CD4-positive, CD25-positive, alpha-beta regulatory T cell (primary cell): ENCODE measurements around the gene HOXB7. TPM values are rescaled to one million over a fixed set of nuclear protein-coding genes. Genes with fewer than 3 reads are reported as not detected.

Experiments used
- ATAC-seq, 2 donors: fragments of 150-1000 bp; cut with Tn5 transposase; one replicate each; pipeline ENCODE4 v1.10.0; 2021; ENCODE audit warnings: low read depth in 2 of 2, moderate number of reproducible peaks in 2 of 2, moderate library complexity in 1 of 2
- DNase-seq, 3 donors: peaks; one replicate each; pipeline versions ENCODE4 v3.0.0 to v3.0.0-alpha.2; 2012 to 2022; ENCODE audit warnings: mixed read lengths in 1 of 3
- H3K27ac ChIP-seq: one replicate; pipeline ENCODE4 v1.7.0; 2013; ENCODE audit warnings: mild to moderate bottlenecking, low read length; ENCODE audit not compliant: insufficient read depth, poor library complexity, severe bottlenecking
- H3K27me3 ChIP-seq: one replicate; pipeline ENCODE4 v1.7.0; 2013; ENCODE audit warnings: low read length; ENCODE audit not compliant: control insufficient read depth, insufficient read depth
- H3K36me3 ChIP-seq: one replicate; pipeline ENCODE4 v1.7.0; 2013; ENCODE audit warnings: mild to moderate bottlenecking, low read length, moderate library complexity; ENCODE audit not compliant: control insufficient read depth, insufficient read depth
- H3K4me1 ChIP-seq: 2 replicates; pipeline ENCODE4 v1.7.0; 2013; ENCODE audit warnings: mild to moderate bottlenecking, low read length; ENCODE audit not compliant: insufficient read depth, control insufficient read depth, poor library complexity, severe bottlenecking
- H3K4me3 ChIP-seq: one replicate; pipeline ENCODE4 v1.7.0; 2013; ENCODE audit warnings: low read depth, mild to moderate bottlenecking, low read length, moderate library complexity
- H3K9me3 ChIP-seq, 2 experiments: 1 replicate in 1 of 2; 2 replicates in 1 of 2; pipeline ENCODE4 v1.7.0; 2013; ENCODE audit warnings: low read length in 2 of 2, mild to moderate bottlenecking in 1 of 2, moderate library complexity in 1 of 2; ENCODE audit not compliant: control insufficient read depth in 2 of 2
- H3K27ac Mint-ChIP-seq, 3 donors: one replicate each; pipeline ENCODE4 v1.8.0; 2020 to 2022; ENCODE audit warnings: mild to moderate bottlenecking in 3 of 3, mixed read lengths in 3 of 3, moderate library complexity in 2 of 3
- H3K27me3 Mint-ChIP-seq: one replicate; pipeline ENCODE4 v1.8.0; 2022; ENCODE audit warnings: mild to moderate bottlenecking, mixed read lengths
- H3K36me3 Mint-ChIP-seq: one replicate; pipeline ENCODE4 v1.8.0; 2020; ENCODE audit warnings: mixed read lengths
- H3K4me1 Mint-ChIP-seq, 4 donors: one replicate each; pipeline ENCODE4 v1.8.0; 2020 to 2022; ENCODE audit warnings: mixed read lengths in 4 of 4, mild to moderate bottlenecking in 1 of 4
- H3K4me3 Mint-ChIP-seq, 4 donors: one replicate each; pipeline ENCODE4 v1.8.0; 2020 to 2022; ENCODE audit warnings: mild to moderate bottlenecking in 4 of 4, mixed read lengths in 4 of 4, moderate library complexity in 3 of 4
- H3K9me3 Mint-ChIP-seq, 7 donors: one replicate each; pipeline ENCODE4 v1.8.0; 2020 to 2022; ENCODE audit warnings: mixed read lengths in 7 of 7, mild to moderate bottlenecking in 3 of 7, moderate library complexity in 2 of 7
- polyA plus RNA-seq, 4 donors: library from polyadenylated mRNA; unstranded; fragments of 300-500 nt; fragmentation: Illumina TruSeq; gene quantifications; one replicate each; pipeline ENCODE4 v1.2.3, GENCODE V29; 2021
- total RNA-seq: library from RNA; stranded (reverse); gene quantifications from one replicate; pipeline ENCODE4 v1.2.3, GENCODE V29; 2022

HOXB7 gene
- total and polyA plus RNA-seq, 5 donors from 2014 or later = 0.77 to 7.2 (median 2.1) TPM

DNA sequence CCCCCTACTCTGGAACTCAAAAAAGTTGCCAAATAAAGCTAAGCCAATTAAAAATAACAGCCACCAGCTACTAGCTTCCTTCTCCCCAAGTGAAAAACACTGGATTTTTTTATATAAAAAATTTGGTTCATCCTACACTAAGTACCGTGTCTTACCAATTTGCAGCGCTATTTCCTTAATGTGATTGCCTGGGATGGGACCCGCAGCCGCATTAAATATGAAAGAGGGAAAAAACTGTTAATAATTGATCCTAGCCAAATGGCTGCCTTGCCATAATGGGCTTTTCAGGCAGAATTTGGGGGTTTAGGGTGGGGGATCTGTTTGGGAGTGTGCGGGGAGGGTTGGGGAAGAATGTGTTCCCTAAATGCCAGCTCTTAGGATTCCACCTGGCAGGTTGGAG, 13.3 kb upstream of the HOXB7 start:
- peaks cover 86% of the 10 kb centered on the region for H3K27me3 Mint-ChIP-seq
- no peaks in the 10 kb centered on the region for H3K36me3 Mint-ChIP-seq
- Histone ChIP-seq H3K4me3 (no peak overlapping the region), H3K4me1 (peaks cover 27% of the 10 kb centered on the region), H3K9me3 (no peaks in the 10 kb centered on the region), H3K27ac (no peak overlapping the region), H3K27me3 (peaks cover 52% of the 10 kb centered on the region), H3K36me3 (no peaks in the 10 kb centered on the region)
- DNase-seq = no peak
- H3K9me3 Mint-ChIP-seq = peaks cover 0 to 2% (median 0%) of the 10 kb centered on the region in 7 donors
- H3K4me1 Mint-ChIP-seq = peaks cover 0 to 25% (median 8%) of the 10 kb centered on the region in 4 donors
- no peak for ATAC-seq
- peak overlapping the region in 3 of 4 donors; percentile 32 to 71 (median 68) for H3K4me3 Mint-ChIP-seq
- no peak overlapping the region for H3K27ac Mint-ChIP-seq

DNA sequence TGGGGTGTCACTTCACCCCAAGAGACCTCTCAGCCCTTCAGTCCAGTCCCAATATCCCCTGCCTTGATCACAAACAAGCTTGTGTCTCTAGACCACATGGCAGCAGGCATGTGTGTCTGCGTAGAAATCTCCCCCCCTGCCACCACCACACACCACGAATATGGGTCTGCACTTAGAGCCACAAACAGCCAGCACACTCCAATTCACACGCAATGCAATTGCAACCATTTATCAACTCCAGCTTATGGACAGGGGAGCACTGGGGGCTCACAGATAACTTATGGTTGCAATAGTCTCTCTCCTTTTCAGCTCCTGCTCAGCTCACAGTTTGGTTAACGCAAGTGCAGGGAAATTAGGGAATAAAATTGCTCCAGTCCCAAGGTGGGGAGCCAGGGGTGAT, 12.8 kb upstream of the HOXB7 start:
- H3K4me1 ChIP-seq = peaks cover 30% of the 10 kb centered on the region
- DNase-seq (no peak), ATAC-seq (no peak)
- Mint-ChIP-seq H3K27me3 (peaks cover 86% of the 10 kb centered on the region), H3K9me3 (peaks cover 0 to 3% (median 0%) of the 10 kb centered on the region in 7 donors), H3K27ac (no peak overlapping the region), H3K36me3 (no peaks in the 10 kb centered on the region), H3K4me1 (peaks cover 2 to 30% (median 10%) of the 10 kb centered on the region in 4 donors), H3K4me3 (peak overlapping the region in 2 of 4 donors; percentile 32 to 42)
- H3K4me3 ChIP-seq = no peak overlapping the region
- no peak overlapping the region for H3K27ac ChIP-seq
- H3K27me3 ChIP-seq = peaks cover 47% of the 10 kb centered on the region
- no peaks in the 10 kb centered on the region for H3K9me3 ChIP-seq
- no peaks in the 10 kb centered on the region for H3K36me3 ChIP-seq

DNA sequence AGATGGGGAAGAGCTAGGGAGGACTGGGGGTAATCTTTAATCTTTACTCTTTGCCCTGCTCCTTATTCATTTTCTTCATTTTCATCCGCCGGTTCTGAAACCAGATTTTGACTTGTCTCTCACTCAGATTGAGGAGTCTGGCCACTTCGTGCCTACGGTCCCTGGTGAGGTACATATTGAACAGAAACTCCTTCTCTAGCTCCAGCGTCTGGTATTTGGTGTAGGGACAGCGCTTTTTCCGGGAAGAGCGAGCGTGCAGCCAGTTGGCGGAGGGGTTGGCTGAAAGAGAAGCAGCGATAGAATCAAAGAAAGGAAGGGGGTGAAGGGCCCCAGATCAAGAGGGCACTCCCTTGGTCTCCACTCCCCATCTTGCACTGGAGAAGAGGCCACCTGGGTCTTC, 12.0 kb upstream of the HOXB7 start:
- Histone ChIP-seq H3K27ac (no peak overlapping the region), H3K4me3 (no peak overlapping the region), H3K27me3 (peaks cover 44% of the 10 kb centered on the region), H3K4me1 (peaks cover 38% of the 10 kb centered on the region), H3K9me3 (no peaks in the 10 kb centered on the region), H3K36me3 (no peaks in the 10 kb centered on the region)
- peaks cover 86% of the 10 kb centered on the region for H3K27me3 Mint-ChIP-seq
- peaks cover 0 to 7% (median 0%) of the 10 kb centered on the region in 7 donors for H3K9me3 Mint-ChIP-seq
- ATAC-seq = no peak
- H3K36me3 Mint-ChIP-seq = no peaks in the 10 kb centered on the region
- H3K4me1 Mint-ChIP-seq = peaks cover 6 to 36% (median 15%) of the 10 kb centered on the region in 4 donors
- no peak for DNase-seq
- no peak overlapping the region for H3K27ac Mint-ChIP-seq
- peak overlapping the region in 2 of 4 donors; percentile 3 to 49 for H3K4me3 Mint-ChIP-seq

DNA sequence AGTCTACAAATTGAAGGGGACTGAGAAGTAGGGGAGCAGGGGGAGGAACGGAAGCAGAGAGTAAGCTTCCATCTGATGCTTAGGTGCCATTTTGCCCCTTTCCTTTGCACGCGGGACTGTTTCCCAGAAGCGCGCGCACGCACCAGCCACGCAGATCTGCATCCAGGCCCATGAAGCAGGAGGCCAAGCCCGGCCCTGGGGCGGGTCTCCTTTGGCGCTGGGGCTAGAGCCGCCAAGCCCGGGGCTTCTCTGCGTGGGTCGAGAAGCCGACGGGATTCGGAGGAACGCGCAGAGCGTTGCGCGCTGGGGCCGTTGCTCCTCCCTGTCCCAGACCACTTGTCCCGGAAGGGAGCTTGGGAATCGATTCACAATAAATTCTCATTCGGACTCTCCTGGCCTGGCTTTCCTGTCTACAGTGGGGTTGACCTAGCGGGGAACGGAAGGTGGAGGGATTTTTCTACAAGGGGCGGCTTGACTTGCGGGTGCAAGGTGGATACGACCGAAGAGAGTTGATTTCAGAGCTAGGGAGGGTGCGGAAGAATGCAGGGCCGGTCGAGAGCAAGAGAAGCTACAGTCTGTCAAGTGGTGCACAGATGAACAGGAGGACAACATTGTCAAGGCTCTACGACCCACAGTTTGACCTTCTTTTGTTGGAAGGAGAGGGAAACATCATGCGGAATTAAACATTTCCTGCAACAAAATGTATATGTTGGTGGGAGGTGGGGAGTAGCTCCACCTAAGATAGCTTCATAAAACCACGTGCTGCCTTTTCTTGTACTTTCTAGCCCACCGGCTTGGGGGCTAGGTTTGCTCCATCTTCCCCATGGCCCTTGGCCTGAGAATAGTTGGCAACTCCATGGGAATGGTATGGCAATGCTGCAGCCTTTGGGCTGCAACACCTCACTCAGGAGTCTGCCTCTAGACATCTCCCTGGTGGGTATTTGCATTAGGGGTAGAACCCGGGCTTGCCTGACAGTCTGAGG, 10.9 kb upstream of the HOXB7 start:
- no peak overlapping the region for H3K27ac ChIP-seq
- H3K9me3 ChIP-seq = no peaks in the 10 kb centered on the region
- Mint-ChIP-seq H3K27ac (no peak overlapping the region), H3K4me1 (peaks cover 10 to 39% (median 19%) of the 10 kb centered on the region in 4 donors), H3K27me3 (peaks cover 86% of the 10 kb centered on the region), H3K9me3 (peaks cover 0 to 9% (median 0%) of the 10 kb centered on the region in 7 donors), H3K4me3 (peak overlapping the region in 2 of 4 donors; percentile 8 to 49), H3K36me3 (no peaks in the 10 kb centered on the region)
- no peak overlapping the region for H3K4me3 ChIP-seq
- peaks cover 38% of the 10 kb centered on the region for H3K4me1 ChIP-seq
- ATAC-seq (no peak), DNase-seq (no peak)
- no peaks in the 10 kb centered on the region for H3K36me3 ChIP-seq
- H3K27me3 ChIP-seq = peaks cover 42% of the 10 kb centered on the region

DNA sequence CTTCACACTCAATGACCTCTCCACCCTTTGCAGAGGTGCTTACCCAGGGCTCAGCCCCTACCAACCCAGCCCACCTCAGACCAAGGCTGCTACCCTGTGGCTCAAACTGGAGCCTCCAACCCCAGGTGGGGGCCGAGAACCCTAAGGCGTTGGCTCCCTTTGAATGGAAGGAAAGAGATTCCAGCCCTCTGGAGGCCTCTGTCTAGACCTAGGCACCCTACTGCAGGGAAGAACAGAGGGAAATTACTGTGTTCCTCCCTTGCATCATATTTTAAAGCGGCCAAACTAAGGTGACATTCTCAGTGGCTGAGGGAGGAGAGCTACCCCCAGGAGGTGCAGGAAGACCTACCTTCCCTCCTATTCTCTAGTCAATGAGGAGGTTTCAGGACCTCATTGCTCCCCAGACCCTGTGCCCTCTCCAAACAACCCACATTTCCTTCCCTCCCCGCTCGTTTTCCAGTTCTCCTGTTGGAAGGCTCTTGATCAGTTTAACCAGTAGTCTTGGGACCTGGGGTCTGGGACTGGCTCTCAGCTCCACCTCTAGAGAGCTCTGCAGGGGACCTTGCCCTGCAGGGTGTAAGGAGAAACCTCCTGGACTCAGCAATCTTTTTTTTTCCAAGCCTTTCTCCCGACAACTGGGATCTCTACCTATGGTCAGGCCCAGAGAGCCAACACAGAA, 9.8 kb upstream of the HOXB7 start:
- peak overlapping the region in 2 of 4 donors; percentile 4 to 29 for H3K4me3 Mint-ChIP-seq

GRCh38 chr17:48619826-48620449, 9.1 kb upstream of the HOXB7 start:
- H3K4me3 ChIP-seq = no peak overlapping the region
- no peaks in the 10 kb centered on the region for H3K9me3 ChIP-seq
- H3K27ac Mint-ChIP-seq = no peak overlapping the region
- peaks cover 56% of the 10 kb centered on the region for H3K27me3 ChIP-seq
- H3K4me1 Mint-ChIP-seq = peaks cover 10 to 36% (median 26%) of the 10 kb centered on the region in 4 donors
- peaks cover 0 to 9% (median 0%) of the 10 kb centered on the region in 7 donors for H3K9me3 Mint-ChIP-seq
- peak overlapping the region in 1 of 4 donors; percentile 70 for H3K4me3 Mint-ChIP-seq
- H3K4me1 ChIP-seq = peaks cover 27% of the 10 kb centered on the region
- H3K27me3 Mint-ChIP-seq = peaks cover 97% of the 10 kb centered on the region
- DNase-seq (no peak), ATAC-seq (no peak)
- H3K36me3 ChIP-seq = no peaks in the 10 kb centered on the region
- no peak overlapping the region for H3K27ac ChIP-seq
- no peaks in the 10 kb centered on the region for H3K36me3 Mint-ChIP-seq

More for the DNA sequence above, 9.8 kb upstream of the HOXB7 start:
- Histone ChIP-seq H3K4me1 (peaks cover 28% of the 10 kb centered on the region), H3K36me3 (no peaks in the 10 kb centered on the region), H3K4me3 (no peak overlapping the region), H3K9me3 (no peaks in the 10 kb centered on the region), H3K27me3 (peaks cover 51% of the 10 kb centered on the region), H3K27ac (no peak overlapping the region)
- no peak for DNase-seq
- no peak for ATAC-seq
- peaks cover 10 to 33% (median 20%) of the 10 kb centered on the region in 4 donors for H3K4me1 Mint-ChIP-seq
- H3K27me3 Mint-ChIP-seq = peaks cover 90% of the 10 kb centered on the region
- no peaks in the 10 kb centered on the region for H3K36me3 Mint-ChIP-seq
- H3K9me3 Mint-ChIP-seq = peaks cover 0 to 9% (median 0%) of the 10 kb centered on the region in 7 donors
- no peak overlapping the region for H3K27ac Mint-ChIP-seq

DNA sequence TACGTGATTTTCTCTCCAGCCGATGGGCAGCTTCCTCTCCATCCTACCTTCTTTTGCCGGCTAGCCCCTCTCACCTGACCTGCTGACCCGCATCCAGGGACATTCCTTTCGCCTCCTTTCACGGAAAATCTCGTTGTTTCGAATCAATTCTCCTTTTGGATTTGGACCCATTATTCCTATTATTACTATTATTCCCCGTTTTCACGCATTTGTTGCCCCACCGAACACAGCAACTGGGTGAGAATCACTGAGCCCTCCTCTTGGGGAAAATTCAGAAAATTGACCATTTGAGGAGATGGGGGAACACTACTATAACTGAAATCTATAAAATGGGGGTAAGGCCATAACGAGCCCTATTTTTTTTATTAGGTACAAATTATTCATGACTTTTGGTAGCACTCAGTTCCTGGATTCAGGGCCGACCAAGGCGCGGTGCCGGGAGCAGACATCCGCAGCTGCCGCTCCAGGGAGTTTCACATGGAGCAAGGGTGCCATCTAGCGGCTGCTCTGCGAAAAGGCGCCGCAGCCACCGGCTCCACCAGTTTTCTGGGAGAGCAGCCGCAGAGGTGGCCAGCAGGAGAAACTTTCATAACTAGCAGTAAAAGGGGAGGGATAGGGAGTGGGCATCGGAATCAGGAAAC, 7.6 kb upstream of the HOXB7 start:
- H3K27me3 ChIP-seq = peaks cover 54% of the 10 kb centered on the region

More for the DNA sequence above, 7.6 kb upstream of the HOXB7 start:
- peak; percentile 74 to 76 (median 76) for DNase-seq
- H3K4me1 ChIP-seq = peaks cover 37% of the 10 kb centered on the region
- Mint-ChIP-seq H3K36me3 (no peaks in the 10 kb centered on the region), H3K27ac (peak overlapping the region in 1 of 3 donors; percentile 86), H3K4me3 (peak overlapping the region in 3 of 4 donors; percentile 56 to 88 (median 60)), H3K4me1 (peaks cover 10 to 43% (median 33%) of the 10 kb centered on the region in 4 donors), H3K27me3 (peaks cover 98% of the 10 kb centered on the region), H3K9me3 (peaks cover 0 to 9% (median 0%) of the 10 kb centered on the region in 7 donors)
- H3K27ac ChIP-seq = no peak overlapping the region
- H3K36me3 ChIP-seq = no peaks in the 10 kb centered on the region
- no peak overlapping the region for H3K4me3 ChIP-seq
- ATAC-seq = peak; percentile 70 to 74
- H3K9me3 ChIP-seq = no peaks in the 10 kb centered on the region
